HepG2 (cell line): ENCODE results near the gene ATAD3C. TPM values are rescaled to one million over a fixed set of nuclear protein-coding genes. Genes with fewer than 3 reads are reported as not detected.

ENCODE experiments used
- AGO2 ChIP-seq: fragments of 200-400 bp; formaldehyde crosslinking; optimal IDR thresholded peaks from 2 replicates; pipeline ENCODE3; 2017; ENCODE audit warnings: mild to moderate bottlenecking, low read depth, low read length, moderate library complexity
- CAMTA2 ChIP-seq: sonication (generic); formaldehyde crosslinking; IDR thresholded peaks from 2 replicates; pipeline ENCODE4 v1.4.0; 2020; ENCODE audit warnings: mild to moderate bottlenecking, missing genetic modification reagents, borderline replicate concordance
- HIVEP1 ChIP-seq: sonication (generic); formaldehyde crosslinking; IDR thresholded peaks from 2 replicates; pipeline ENCODE4 v1.4.0; 2020; ENCODE audit warnings: mild to moderate bottlenecking, missing genetic modification reagents
- JUN ChIP-seq: sonication (generic); formaldehyde crosslinking; IDR thresholded peaks from 2 replicates; pipeline ENCODE4 v1.4.0; 2020; ENCODE audit warnings: mild to moderate bottlenecking, missing genetic modification reagents
- MIER2 ChIP-seq: IDR thresholded peaks from 2 replicates; pipeline ENCODE4 v1.6.1; 2016; ENCODE audit warnings: missing biosample characterization, missing genetic modification reagents
- MXD4 ChIP-seq: IDR thresholded peaks from 2 replicates; pipeline ENCODE4 v1.6.1; 2016; ENCODE audit warnings: mild to moderate bottlenecking, missing biosample characterization, missing genetic modification reagents
- NKX3-1 ChIP-seq: sonication (generic); formaldehyde crosslinking; IDR thresholded peaks from 2 replicates; pipeline ENCODE4 v1.5.0; 2020; ENCODE audit warnings: missing genetic modification reagents
- RXRA ChIP-seq: sonication (generic); formaldehyde crosslinking; IDR thresholded peaks from 2 replicates; pipeline ENCODE4 v1.5.1; 2020; ENCODE audit warnings: missing genetic modification reagents
- SMC3 ChIP-seq: IDR thresholded peaks from 2 replicates; pipeline ENCODE4 v1.6.1; 2011; ENCODE audit warnings: low read length, improper control_type of control experiment
- SMYD3 ChIP-seq: sonication (generic); formaldehyde crosslinking; IDR thresholded peaks from 2 replicates; pipeline ENCODE4 v1.8.1; 2023; ENCODE audit warnings: mild to moderate bottlenecking, missing genetic modification reagents
- SOX6 ChIP-seq, 2 experiments: fragments of 450-650 bp in 1 of 2; sonication (generic) in 1 of 2; formaldehyde crosslinking in 1 of 2; IDR thresholded peaks; 2 replicates each; pipeline versions ENCODE4 v1.4.0 to v1.6.1; 2017 to 2020; ENCODE audit warnings: antibody characterized with exemption in 1 of 2, mild to moderate bottlenecking in 1 of 2, missing genetic modification reagents in 1 of 2
- TAF1 ChIP-seq: sonication (generic); formaldehyde crosslinking; IDR thresholded peaks from 2 replicates; pipeline ENCODE4 v1.4.0; 2020; ENCODE audit warnings: missing genetic modification reagents
- TEAD3 ChIP-seq: optimal IDR thresholded peaks from 2 replicates; pipeline ENCODE3; 2016; ENCODE audit warnings: borderline replicate concordance
- XRCC5 ChIP-seq: fragments of 200-400 bp; formaldehyde crosslinking; optimal IDR thresholded peaks from 2 replicates; pipeline ENCODE3; 2017; ENCODE audit warnings: mild to moderate bottlenecking, low read length
- YEATS2 ChIP-seq: sonication (generic); formaldehyde crosslinking; IDR thresholded peaks from 2 replicates; pipeline ENCODE4 v1.4.0; 2020; ENCODE audit warnings: missing genetic modification reagents, borderline replicate concordance
- ZFY ChIP-seq: sonication (generic); formaldehyde crosslinking; IDR thresholded peaks from 2 replicates; pipeline ENCODE4 v1.4.0; 2020; ENCODE audit warnings: missing genetic modification reagents
- ZNF670 ChIP-seq: sonication (generic); formaldehyde crosslinking; IDR thresholded peaks from 2 replicates; pipeline ENCODE4 v1.8.0; 2022; ENCODE audit warnings: mild to moderate bottlenecking, missing genetic modification reagents, borderline replicate concordance
- polyA plus RNA-seq, 8 experiments: library from polyadenylated mRNA; depleted of rRNA in 3 of 8; stranded (reverse) in 7 of 8; unstranded in 1 of 8; fragments of >200 nt; fragmentation: Illumina TruSeq in 4 of 8; extraction: Trizol in 4 of 8; gene quantifications; 2 replicates each; pipeline versions ENCODE4 v1.2.1 to v1.2.3, GENCODE V29; 2011 to 2016; ENCODE audit warnings: low read depth in 4 of 8, missing spikeins in 1 of 8, mixed read lengths in 1 of 8; ENCODE audit not compliant: insufficient read depth in 1 of 8
- total RNA-seq, 5 experiments: library from RNA; depleted of rRNA; stranded (reverse); fragments of >200 nt; fragmentation: Illumina TruSeq; extraction: Trizol; gene quantifications; 2 replicates each; pipeline ENCODE4 v1.2.3, GENCODE V29; 2016; ENCODE audit warnings: low read depth in 1 of 5
- TF ChIP-seq, protein P1 (sequence below): sonication (generic); formaldehyde crosslinking; IDR thresholded peaks from 2 replicates; pipeline ENCODE4 v1.4.0; 2020; ENCODE audit warnings: missing genetic modification reagents, mild to moderate bottlenecking, borderline replicate concordance
- TF ChIP-seq, protein P2 (sequence below): sonication (generic); formaldehyde crosslinking; IDR thresholded peaks from 2 replicates; pipeline ENCODE4 v1.5.1; 2020; ENCODE audit warnings: mild to moderate bottlenecking, moderate library complexity, missing genetic modification reagents
- TF ChIP-seq, protein P3 (sequence below): sonication (generic); formaldehyde crosslinking; IDR thresholded peaks from 2 replicates; pipeline ENCODE4 v1.4.0; 2020; ENCODE audit warnings: mild to moderate bottlenecking, missing genetic modification reagents
- TF ChIP-seq, protein P4 (sequence below): sonication (generic); formaldehyde crosslinking; IDR thresholded peaks from 2 replicates; pipeline ENCODE4 v1.5.0; 2020; ENCODE audit warnings: mild to moderate bottlenecking, missing genetic modification reagents, moderate library complexity

Gene ATAD3C
- total and polyA plus RNA-seq, 2 of the 13 experiments (the other 11 are each of a cell fraction or from before 2014, with no cell fraction given), result 2.4 to 3.2 TPM

DNA sequence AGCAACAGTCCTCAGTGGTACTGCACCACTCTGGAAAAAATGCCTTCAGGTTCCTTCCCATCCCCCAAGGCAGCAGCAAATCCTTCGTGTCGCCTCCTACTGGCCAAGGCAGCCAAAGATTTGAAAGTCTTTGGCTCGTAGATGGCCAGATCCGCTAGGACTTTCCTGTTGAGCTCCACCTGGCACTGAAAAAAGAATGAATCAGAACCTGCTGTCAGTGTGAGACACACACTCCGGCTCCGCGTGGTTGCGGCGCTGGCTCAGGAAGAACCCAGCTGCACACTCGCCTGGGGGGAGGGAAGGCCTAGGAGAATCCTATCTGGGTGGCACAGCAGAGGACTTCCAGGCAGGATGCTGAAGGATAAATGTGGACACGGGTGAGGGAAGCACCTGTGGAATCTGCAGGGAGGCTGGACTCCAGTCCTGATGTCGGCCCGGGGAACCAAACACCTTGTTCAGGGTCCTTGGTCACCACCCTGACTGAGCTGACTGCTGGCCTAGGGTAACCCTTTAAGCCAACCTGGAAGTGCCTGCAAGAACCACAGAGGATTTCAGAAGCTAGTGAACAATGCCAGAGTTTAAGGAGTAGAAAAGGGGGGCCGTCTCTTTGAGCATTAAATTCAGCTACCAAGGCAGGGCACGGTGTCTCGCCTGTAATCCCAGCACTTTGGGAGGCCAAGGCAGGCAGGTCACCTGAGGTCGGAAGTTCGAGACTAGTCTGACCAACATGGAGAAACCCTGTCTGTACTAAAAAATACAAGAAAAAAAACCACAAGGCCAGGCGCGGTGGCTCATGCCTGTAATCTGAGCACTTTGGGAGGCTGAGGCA, 47.2 kb upstream of the ATAD3C start (continued):
- TF ChIP-seq, protein P1, sequence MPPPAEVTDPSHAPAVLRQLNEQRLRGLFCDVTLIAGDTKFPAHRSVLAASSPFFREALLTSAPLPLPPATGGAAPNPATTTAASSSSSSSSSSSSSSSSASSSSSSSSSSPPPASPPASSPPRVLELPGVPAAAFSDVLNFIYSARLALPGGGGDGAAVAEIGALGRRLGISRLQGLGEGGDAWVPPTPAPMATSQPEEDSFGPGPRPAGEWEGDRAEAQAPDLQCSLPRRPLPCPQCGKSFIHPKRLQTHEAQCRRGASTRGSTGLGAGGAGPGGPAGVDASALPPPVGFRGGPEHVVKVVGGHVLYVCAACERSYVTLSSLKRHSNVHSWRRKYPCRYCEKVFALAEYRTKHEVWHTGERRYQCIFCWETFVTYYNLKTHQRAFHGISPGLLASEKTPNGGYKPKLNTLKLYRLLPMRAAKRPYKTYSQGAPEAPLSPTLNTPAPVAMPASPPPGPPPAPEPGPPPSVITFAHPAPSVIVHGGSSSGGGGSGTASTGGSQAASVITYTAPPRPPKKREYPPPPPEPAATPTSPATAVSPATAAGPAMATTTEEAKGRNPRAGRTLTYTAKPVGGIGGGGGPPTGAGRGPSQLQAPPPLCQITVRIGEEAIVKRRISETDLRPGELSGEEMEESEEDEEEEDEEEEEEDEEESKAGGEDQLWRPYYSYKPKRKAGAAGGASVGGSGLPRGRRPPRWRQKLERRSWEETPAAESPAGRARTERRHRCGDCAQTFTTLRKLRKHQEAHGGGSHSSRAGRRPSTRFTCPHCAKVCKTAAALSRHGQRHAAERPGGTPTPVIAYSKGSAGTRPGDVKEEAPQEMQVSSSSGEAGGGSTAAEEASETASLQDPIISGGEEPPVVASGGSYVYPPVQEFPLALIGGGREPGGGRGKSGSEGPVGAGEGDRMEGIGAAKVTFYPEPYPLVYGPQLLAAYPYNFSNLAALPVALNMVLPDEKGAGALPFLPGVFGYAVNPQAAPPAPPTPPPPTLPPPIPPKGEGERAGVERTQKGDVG (CRISPR knock-in tag), result 0 out of 2 replicates have a peak, but pooled peaks have one; percentile 47
- no peak for TF ChIP-seq NKX3-1 (CRISPR knock-in tag)
- 0 out of 2 replicates have a peak, but pooled peaks have one; percentile 12 for TF ChIP-seq MIER2 (CRISPR knock-in tag)
- TF ChIP-seq SMC3, result peak; percentile 15; the same call in 1 of the 2 replicates
- TF ChIP-seq XRCC5, result peak; percentile 38
- TF ChIP-seq, protein P2, sequence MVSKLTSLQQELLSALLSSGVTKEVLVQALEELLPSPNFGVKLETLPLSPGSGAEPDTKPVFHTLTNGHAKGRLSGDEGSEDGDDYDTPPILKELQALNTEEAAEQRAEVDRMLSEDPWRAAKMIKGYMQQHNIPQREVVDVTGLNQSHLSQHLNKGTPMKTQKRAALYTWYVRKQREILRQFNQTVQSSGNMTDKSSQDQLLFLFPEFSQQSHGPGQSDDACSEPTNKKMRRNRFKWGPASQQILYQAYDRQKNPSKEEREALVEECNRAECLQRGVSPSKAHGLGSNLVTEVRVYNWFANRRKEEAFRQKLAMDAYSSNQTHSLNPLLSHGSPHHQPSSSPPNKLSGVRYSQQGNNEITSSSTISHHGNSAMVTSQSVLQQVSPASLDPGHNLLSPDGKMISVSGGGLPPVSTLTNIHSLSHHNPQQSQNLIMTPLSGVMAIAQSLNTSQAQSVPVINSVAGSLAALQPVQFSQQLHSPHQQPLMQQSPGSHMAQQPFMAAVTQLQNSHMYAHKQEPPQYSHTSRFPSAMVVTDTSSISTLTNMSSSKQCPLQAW, result peak; percentile 47; the same call in 1 of the 2 replicates
- TF ChIP-seq MXD4 (CRISPR knock-in tag), result 0 out of 2 replicates have a peak, but pooled peaks have one; percentile 25
- TF ChIP-seq HIVEP1 (CRISPR knock-in tag), result peak; percentile 46; the same call in 1 of the 2 replicates
- peak; percentile 60; the same call in 1 of the 2 replicates for TF ChIP-seq CAMTA2 (CRISPR knock-in tag)
- peak; percentile 34; the same call in 1 of the 2 replicates for TF ChIP-seq RXRA (CRISPR knock-in tag)
- no peak for TF ChIP-seq SOX6 (IDR thresholded peaks at IDR 0.05)
- TF ChIP-seq SOX6 (CRISPR knock-in tag; IDR thresholded peaks at IDR 0.05), result 0 out of 2 replicates have a peak, but pooled peaks have one; percentile 20
- TF ChIP-seq, protein P3, sequence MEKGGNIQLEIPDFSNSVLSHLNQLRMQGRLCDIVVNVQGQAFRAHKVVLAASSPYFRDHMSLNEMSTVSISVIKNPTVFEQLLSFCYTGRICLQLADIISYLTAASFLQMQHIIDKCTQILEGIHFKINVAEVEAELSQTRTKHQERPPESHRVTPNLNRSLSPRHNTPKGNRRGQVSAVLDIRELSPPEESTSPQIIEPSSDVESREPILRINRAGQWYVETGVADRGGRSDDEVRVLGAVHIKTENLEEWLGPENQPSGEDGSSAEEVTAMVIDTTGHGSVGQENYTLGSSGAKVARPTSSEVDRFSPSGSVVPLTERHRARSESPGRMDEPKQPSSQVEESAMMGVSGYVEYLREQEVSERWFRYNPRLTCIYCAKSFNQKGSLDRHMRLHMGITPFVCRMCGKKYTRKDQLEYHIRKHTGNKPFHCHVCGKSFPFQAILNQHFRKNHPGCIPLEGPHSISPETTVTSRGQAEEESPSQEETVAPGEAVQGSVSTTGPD (CRISPR knock-in tag), result 0 out of 2 replicates have a peak, but pooled peaks have one; percentile 45
- 0 out of 2 replicates have a peak, but pooled peaks have one; percentile 7 for TF ChIP-seq SMYD3 (CRISPR knock-in tag)
- TF ChIP-seq AGO2, result peak; percentile 43
- TF ChIP-seq TEAD3 (CRISPR knock-in tag), result peak; percentile 8
- TF ChIP-seq ZNF670 (CRISPR knock-in tag), result 0 out of 2 replicates have a peak, but pooled peaks have one; percentile 21
- TF ChIP-seq JUN, result no peak
- TF ChIP-seq YEATS2, result no peak
- peak; percentile 3; the same call in 1 of the 2 replicates for TF ChIP-seq ZFY (CRISPR knock-in tag)
- peak; percentile 2; the same call in 1 of the 2 replicates for TF ChIP-seq TAF1
- TF ChIP-seq, protein P4, sequence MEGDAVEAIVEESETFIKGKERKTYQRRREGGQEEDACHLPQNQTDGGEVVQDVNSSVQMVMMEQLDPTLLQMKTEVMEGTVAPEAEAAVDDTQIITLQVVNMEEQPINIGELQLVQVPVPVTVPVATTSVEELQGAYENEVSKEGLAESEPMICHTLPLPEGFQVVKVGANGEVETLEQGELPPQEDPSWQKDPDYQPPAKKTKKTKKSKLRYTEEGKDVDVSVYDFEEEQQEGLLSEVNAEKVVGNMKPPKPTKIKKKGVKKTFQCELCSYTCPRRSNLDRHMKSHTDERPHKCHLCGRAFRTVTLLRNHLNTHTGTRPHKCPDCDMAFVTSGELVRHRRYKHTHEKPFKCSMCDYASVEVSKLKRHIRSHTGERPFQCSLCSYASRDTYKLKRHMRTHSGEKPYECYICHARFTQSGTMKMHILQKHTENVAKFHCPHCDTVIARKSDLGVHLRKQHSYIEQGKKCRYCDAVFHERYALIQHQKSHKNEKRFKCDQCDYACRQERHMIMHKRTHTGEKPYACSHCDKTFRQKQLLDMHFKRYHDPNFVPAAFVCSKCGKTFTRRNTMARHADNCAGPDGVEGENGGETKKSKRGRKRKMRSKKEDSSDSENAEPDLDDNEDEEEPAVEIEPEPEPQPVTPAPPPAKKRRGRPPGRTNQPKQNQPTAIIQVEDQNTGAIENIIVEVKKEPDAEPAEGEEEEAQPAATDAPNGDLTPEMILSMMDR, result peak; percentile 65
